Measurements from ENCODE around the gene CAMTA1.

- TF ChIP-seq CTCF (IDR thresholded peaks at IDR 0.05) (no peak), EZH2phosphoT487 (IDR thresholded peaks at IDR 0.05) (no peak)
These were observed 561.6 kb downstream of the CAMTA1 start for GRCh38 chr1:7346600-7347570.

Measured in neural progenitor cell (in vitro differentiated cells).